Measurements from ENCODE around the gene PLCB1.

PLCB1 gene

DNA sequence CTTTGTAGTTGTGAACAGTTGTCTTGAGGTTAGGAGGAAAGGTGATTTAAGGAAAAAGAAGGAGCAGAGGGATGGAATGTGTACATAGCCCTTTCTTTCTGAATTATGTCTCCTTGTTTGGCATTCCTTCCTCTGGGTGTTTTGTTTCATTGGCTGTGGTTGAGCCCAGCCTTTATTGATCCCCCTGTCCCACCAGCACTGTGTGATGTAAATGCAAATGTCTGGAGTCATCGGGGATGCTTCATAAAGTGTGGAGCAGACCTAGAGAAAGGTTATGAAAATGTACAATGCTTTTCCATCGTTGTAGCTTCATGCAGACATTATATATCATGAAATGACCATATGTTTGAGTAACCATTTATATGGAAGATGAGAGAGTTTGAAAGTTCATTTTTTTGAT, 164.5 kb downstream of the PLCB1 start:
- FAIRE-seq, result no peak

DNA sequence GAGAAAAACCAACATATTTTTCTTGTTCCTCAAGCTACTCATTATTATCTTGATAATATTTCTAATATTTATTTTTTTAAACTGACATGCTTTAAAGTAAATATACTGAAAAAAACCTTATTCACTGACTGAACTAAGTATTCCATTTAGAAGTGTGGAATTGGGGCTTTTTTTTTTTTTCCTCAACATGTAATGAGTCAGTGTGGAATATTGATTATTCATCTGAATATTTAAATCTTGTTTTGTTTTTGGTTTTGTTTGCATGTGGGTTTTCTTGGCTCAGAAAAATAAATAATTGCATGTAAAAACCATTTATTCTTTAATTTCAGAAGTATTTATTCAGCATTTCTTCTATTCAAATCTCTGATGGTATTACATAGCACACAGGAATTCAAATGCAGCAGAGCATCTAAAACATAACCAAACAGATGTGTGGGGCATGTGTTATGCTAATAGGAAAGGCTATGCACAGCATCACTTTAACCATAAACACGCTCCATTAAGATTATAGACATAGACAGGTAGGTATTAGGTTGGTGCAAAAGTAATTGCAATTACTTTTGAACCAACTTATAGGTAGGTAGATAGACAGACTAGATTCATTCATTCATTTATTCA, 166.5 kb downstream of the PLCB1 start:
- FAIRE-seq (no peak), DNase-seq (ENCODE audit: low spot score) (no peak)

More for the DNA sequence above, 164.5 kb downstream of the PLCB1 start:
- no peak for DNase-seq (ENCODE audit: low spot score)

DNA sequence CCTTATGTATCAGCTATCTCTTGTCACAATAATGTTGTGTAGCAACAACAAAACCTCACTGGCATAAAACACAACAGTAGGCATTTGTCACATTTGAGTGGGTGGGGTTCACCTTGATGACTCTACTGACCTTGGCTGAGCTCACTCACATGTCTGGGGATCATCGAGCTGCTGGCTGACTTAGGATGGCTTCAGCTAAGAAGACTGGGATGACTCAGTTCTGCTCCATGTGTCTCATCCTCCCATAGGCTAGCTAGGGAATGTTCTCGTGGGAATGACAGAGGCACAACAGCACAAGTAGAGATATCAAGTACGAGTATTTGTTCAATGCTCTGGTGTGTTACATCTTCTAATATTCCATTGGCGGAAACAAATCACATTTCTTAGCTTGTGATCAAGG, 167.9 kb downstream of the PLCB1 start:
- FAIRE-seq (no peak), DNase-seq (ENCODE audit: low spot score) (no peak)

DNA sequence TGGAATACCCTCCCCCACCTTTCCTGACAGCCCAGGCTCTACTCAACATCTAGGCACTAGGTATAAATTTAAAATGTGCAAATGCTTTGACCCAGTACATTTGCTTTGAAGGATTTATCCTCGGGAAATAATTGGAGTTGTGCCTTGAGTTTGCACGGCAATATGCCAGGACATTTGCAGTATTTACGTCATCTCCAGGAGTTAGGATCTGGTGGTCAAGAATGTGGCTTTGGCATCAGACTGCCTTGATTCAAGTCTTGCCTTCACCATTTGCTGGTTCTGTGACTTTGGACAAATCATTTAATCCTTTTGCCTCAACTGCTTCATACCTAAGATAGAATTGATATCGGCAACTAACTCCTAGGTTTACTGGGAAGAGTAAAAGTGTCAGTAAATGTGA, 169.6 kb downstream of the PLCB1 start:
- FAIRE-seq (no peak), DNase-seq (ENCODE audit: low spot score) (no peak)

DNA sequence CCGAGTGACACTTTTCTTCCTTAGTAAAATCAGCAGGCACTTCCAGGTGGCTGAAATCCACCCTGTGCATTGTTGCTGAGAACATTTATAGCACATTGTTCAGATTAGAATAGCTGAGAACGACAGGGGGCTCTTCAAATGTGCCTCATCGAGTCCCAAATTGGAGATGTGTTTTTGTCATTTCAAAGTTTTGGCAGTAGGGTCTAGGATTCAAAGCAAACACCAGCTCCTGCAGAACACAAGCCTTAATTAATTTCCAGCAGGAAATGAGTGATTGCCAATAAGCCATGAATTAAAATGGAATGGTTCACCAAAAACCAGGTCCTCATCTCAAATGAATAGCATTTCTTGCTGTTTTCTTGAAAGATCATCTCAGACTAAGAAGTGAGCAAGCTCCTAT, 171.6 kb downstream of the PLCB1 start:
- DNase-seq (ENCODE audit: low spot score) (no peak), FAIRE-seq (no peak)

DNA sequence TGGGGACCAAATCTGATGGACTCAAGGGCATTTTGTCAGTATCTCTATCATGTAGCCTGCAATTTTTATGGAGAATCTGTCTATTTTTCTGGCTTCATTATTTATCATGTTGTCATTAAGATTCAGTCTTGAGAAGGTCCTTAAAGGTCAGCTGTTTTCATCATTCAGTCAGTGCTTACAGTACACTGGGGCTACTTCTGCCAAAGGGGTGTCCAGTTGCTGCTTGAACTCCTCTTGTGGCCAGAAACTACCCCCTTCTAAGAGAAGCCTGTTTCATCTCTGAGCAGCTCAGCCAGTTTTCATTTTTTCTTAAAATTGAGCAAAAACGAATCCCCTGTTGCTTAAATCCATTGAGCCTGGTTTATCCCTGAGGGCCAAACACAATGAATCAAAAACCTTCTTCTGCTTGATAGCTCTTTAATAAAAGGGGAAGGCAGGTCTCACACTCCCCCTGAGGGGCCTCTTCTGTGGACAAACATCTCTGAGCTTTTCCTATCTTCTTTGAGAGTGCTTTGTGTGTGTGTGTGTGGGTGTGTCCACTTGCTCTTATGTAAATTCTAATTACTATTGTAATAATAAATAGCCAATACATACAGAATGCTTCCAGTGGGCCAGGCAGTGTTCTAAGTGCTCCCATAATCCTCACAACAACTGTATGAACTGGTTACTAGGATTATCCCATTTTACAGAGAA, 172.2 kb downstream of the PLCB1 start:
- DNase-seq (ENCODE audit: low spot score), result no peak
- no peak for FAIRE-seq

DNA sequence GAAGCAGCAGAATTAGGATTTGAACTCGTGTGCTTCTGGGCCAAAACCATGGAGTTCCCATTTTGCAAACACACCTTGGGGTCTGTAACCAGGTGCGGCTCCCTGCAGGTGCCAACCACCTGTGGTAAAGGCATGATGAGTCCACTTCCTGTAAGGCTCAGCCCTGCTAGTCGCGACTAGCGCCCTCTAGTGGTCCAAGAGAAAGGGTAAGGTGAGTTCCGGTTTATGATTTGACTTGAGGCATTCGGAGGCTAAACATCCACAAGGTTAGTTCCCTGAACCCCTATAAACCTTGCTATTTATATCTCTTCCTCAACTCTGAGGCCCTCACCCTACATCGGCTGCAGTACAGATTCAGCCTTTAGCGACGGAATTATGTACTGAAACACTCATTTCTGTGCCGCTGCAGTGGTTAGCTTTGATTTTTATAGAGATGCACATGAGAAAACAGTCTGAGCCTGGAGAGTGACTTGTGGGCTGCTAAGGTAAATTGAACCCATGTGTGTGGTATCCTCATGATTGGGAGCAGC, 173.4 kb downstream of the PLCB1 start:
- FAIRE-seq, result no peak
- DNase-seq (ENCODE audit: low spot score), result peak; percentile 42

DNA sequence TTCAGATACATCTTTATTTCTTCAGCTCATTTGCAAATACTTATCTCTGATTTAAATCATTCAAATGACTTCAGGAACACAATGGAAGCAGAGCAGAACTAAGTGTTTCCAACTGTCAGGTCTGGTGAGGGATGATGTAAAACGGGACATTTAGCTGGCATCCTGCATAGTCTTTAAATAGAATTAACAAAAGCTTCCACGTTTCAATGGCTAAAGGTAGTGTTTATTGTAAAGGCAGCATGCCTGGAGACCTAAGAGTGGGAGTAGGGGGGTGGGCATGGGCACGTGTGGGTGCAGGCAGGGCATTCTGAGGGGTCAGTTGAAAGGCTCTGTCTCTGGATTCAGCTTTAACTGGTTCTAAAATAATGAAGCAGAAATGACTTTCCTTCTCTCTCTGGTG, 174.9 kb downstream of the PLCB1 start:
- no peak for FAIRE-seq
- no peak for DNase-seq (ENCODE audit: low spot score)

DNA sequence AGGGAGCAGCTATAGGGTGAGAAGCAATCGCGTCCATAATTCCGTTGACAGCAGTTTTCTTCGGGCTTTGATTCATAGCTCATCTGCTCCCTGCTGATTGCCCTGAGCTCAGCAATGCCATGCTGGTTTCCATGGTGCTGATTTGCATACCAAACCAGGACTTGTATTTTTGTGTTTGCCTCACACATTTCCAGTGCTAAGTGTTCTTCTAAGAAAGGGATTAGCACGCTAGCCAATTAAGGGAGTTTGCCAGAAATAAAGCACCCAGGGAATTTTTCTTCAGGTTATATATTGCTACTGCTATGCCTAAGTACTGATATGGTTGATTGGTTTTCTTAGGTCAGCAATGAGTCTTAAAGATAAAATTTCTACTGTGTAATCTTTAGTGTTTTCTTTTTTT, 177.6 kb downstream of the PLCB1 start:
- DNase-seq (ENCODE audit: low spot score) (no peak), FAIRE-seq (no peak)

DNA sequence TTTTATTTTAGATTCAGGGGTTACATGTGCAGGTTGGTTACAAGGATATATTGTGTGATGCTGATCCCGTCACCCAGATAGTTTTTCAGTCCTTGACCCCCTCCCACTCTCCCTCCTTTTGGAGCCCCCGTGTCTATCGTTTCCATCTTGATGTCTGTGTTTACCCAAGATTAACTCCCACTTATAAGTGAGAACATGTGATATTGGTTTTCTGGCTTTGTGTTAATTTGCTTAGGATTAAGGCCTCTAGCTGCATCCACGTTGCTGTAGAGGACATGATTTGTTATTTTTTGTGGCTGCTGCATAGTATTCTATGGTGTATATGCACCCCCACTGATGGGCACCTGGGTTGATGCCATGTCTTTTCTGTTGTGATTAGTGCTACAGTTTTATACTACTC, 178.6 kb downstream of the PLCB1 start:
- FAIRE-seq (no peak), DNase-seq (ENCODE audit: low spot score) (no peak)

DNA sequence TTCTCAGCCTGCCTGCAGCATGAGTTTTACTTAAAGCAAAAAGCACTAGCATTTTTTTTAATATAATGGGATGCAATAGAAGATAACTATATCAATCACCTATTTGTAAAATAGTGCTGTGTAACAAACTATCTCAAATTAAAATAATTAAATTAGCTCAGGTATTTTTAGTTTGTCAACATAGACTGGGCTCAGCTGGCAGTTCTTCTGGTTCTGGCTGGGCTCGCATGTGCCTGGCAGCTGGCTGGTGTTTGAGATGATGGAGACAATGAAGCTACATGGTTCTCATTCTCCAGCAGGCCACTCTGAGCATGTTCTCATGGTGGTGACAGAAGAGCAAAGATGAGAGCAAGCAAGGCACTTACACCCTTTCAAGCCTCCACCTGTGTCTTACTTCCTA, 181.0 kb downstream of the PLCB1 start:
- FAIRE-seq (no peak), DNase-seq (ENCODE audit: low spot score) (no peak)

DNA sequence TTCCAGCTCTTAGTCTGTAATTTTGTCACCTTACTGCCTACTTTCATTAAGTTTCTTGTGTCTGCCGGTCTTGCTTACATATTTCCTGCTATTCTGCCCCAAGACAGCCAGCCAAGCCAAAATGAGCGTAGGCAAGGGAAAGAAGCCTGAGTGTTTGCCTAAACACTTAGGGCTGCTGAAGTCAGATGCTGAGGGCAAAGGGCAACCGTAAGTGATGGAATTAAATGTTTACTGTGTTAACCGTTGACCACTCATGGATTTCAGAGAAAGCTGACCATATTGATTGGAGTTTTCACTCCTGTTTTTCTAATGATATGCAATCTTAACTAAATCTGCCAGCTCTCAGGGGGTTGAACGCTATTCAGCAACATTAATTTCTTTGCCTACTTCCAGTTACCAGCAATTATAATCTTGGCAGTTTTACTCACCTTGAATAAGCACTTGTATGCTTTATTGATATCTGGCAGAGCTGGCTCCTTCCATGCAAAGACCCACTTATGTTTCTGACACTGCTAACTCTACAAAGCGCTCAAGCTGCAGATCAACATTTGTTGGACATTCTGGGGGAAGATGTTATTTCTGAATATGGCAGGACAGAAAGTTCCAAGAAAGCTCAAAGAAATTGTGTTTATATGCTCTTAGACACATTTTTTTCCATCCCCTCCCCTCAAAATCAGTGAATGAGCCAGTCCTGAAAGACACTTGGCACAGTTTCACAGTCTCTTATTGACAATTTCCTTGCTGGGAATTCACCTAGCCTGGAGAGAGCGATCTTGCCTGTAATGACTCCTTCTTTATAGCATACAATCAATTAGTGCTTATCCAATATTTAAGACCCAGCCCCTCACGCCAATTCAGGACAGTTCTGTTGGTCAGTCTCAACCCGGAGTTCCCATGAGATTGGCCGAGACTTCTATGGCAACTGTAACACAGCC, 183.8 kb downstream of the PLCB1 start:
- no peak for FAIRE-seq
- DNase-seq (ENCODE audit: low spot score), result no peak

DNA sequence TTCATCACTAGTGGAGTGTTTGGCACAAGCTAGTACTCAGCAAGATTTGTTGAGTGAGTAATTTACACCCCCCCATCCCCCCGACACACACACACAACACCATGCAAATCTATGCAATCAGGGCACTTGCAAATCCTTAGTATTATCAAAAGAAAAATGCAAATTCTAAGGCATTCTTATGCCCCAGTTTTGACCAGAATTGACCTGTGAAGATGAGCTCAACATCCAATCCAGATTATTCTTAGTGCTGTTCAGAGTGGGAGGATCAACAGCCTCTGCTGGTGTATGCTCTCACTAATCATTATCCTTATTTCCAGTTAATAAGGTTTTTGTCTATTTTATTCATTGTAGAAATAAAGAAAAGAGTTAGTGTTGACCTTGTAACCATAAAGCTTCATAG, 185.4 kb downstream of the PLCB1 start:
- no peak for FAIRE-seq
- no peak for DNase-seq (ENCODE audit: low spot score)

DNA sequence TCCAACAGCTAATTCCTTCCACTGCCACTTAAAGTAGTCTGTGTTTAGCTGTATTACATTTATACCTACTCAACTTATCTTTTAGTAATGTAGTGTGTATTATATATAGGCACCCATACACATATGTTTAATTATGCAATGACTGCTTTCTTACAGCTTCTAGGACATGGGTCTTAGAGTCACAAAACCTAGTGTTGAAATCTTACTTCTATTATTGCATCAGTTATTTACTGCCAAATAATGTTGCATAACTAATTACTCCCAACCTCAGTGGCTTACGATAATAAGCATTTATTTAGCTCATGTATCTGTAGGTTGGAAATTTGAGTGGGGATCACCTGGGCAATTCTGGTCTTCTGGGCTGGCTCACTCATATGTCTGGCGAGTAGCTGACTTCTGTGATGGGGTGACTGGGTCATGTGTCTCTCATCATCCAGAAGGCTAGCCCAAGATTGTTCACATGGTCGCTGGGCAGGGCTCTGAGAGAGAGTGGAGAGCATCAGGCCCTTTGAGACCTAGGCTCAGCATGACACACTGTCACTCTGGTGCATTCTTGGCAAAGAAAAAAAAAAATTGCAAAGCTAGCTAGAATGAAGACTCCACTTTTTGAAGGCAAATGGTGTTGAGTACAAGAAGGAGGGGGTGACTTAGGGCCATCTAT, 187.0 kb downstream of the PLCB1 start:
- DNase-seq (ENCODE audit: low spot score), result no peak

DNA sequence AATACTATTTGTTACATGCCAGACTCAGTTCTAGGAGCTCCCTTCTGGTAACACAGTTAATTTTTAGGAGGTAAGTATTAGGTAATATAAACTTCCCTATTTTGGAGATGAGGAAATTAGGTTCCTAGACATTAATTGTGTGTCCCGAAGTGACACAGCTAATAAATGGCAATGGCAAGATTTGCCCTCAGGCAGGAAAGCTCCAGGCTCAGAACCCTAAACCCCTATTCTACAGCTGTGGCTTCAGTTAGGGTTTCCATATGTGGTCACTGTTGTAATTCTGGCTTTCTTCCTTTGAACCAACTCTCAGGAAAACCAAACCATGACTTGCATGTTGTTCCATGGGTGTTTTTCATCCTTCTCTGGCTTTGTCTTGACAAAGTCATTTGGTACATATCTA, 188.2 kb downstream of the PLCB1 start:
- no peak for FAIRE-seq
- no peak for DNase-seq (ENCODE audit: low spot score)

More for the DNA sequence above, 187.0 kb downstream of the PLCB1 start:
- FAIRE-seq, result no peak

DNA sequence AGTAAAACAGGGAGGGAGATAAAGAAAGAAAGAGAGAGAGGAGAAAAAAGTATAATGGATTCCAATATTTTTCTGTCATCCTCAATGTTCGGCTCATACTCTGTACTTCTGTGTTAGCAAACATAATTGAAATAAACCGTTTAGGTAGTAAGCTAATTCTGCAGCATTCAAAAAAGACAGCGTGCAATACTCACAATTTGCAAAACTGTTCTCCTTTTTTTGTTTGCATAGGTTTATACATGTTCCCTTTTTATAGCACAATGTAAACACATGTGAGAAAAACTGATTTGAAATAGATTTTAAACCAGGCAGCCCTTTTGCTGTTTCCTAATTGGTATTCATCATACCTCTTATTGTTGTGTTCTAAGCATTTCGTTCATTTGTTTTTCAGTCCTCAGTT, 188.9 kb downstream of the PLCB1 start:
- no peak for FAIRE-seq
- no peak for DNase-seq (ENCODE audit: low spot score)

DNA sequence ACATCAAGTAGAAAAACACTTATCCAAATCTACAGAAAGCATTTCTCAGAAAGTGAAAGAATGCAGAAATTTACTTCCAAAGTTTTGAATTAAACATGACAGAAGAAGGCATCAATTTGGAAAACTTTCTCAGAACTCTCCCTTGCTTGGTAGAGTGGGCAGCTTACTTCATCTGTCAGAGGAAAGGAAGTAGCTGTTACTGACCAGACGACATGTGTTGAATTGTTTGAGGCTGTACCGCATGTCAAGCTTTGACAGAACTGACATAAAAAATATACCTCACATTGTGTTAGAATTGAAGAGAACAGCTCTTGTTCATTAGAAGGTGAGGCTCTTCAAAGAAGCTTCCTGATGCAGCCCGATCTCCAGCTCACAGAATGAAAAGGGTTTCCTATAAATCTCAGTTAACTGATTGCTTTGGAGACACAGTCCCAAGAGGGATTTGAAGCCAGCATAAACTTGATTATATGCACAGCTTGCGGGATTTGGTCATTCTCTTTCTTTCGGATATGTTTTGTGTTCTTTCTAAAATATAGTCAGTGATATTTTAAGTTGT, 190.7 kb downstream of the PLCB1 start:
- FAIRE-seq (no peak), DNase-seq (ENCODE audit: low spot score) (no peak)

DNA sequence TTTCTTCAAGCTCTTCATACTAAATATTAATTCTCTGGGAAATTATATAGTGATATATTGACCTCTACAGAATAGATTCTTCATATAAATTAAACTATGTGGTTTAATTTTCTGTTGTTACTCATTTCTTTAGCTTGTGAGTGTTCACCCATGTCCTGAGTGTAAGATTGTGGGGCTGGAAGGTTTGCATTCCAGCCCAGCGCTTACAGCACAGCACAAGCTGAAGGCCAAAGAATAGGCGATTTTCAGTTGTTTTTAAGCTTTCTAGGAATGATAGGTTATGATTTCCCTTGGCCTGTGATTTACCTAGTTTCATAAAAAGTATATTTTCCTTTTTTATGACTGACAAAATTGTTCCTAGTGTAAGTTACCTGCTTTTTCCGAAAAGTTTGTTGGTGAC, 194.1 kb downstream of the PLCB1 start:
- DNase-seq (ENCODE audit: low spot score), result no peak
- FAIRE-seq, result no peak

DNA sequence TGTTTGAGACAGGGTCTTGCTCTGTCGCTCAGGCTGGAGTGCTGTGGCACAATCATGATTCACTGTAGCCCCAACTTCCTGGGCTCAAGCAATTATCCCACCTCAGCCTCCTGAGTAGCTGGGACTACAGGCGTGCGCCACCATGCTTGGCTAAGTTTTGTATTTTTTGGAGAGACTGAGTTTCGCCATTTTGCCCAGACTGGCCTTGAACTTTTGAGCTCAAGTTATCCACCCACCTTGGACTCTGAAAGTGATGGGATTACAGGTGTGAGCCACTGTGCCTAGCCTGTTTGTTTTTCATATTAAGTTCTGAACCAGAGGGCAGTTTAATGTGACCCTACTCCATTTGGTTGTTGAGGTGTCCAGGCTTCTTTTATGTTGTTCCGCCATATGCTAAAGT, 194.8 kb downstream of the PLCB1 start:
- no peak for FAIRE-seq
- DNase-seq (ENCODE audit: low spot score), result no peak

DNA sequence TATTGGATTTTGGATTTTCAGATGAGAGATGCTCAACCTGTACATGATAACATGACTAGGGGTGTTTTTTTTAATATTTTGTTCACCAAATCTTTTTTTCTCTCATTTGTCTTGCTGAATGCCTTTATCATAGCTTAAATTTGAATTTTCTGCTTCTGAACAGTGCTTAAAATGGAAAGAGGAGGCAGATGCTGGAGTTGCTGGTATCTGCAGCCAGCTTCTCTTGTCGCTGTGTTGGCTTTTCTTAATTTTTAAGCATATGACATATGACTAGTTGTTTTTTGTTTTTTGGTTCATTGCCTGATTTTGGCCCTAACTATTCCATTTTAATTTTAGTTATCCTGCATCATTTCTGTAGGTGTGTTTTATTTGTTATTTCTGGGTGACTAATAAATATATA, 196.1 kb downstream of the PLCB1 start:
- DNase-seq (ENCODE audit: low spot score) (no peak), FAIRE-seq (no peak)

DNA sequence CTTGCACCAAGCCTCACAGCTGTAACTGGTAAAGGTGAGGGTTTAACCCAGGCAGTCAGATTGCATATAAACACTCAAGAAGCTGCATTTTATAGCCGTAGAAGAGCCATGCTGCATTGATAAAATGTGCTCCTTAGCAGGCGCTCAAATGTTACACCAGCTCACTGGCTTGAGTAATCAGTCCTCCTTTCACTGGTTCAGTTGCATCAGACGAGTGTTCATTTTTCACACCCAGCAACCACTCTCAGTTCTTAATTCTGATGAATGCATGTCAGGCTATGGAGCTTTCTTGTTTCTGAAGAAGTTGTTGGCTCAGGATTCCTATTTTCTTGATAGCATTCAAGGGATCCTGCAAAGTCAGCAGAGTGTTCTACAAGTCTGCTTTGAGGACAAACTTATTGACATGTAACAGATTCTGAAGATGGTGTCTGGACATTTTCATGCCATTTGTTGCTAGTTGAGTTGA, 198.3 kb downstream of the PLCB1 start:
- FAIRE-seq (no peak), DNase-seq (ENCODE audit: low spot score) (no peak)

Measured in urothelium cell line (cell line).